Testis (tissue), 2 donors: ENCODE data around the gene NTF3.

Experiments
- CTCF ChIP-seq, 3 experiments: fragments of 450-650 bp in 2 of 3; fragments of 200-600 bp in 1 of 3; sonication (generic) in 1 of 3; IDR thresholded peaks; one replicate each; pipeline ENCODE4 v1.5.1; 2016 to 2019; ENCODE audit warnings: antibody characterized with exemption in 3 of 3, mild to moderate bottlenecking in 2 of 3, moderate library complexity in 1 of 3
- POLR2A ChIP-seq: fragments of 450-650 bp; IDR thresholded peaks from one replicate; pipeline ENCODE4 v1.6.1; 2017; ENCODE audit warnings: antibody characterized with exemption, mild to moderate bottlenecking, moderate library complexity

GRCh38 chr12:5440978-5441377 lies 9.1 kb downstream of the NTF3 start:
- TF ChIP-seq CTCF (IDR thresholded peaks at IDR 0.05) (no peak), POLR2A (no peak)
